Glutamatergic neuron (in vitro differentiated cells): ENCODE results near the gene RAPGEF2. TPM values are rescaled to one million over a fixed set of nuclear protein-coding genes. Genes with fewer than 3 reads are reported as not detected.

Experiments used
- DNase-seq: peaks from one replicate; pipeline ENCODE4 v3.0.0; 2022
- H3K27ac Mint-ChIP-seq: one replicate; pipeline ENCODE4 v1.8.0; 2020; ENCODE audit warnings: mild to moderate bottlenecking, mixed read lengths, inconsistent platforms; ENCODE audit not compliant: unreplicated experiment
- H3K27me3 Mint-ChIP-seq: one replicate; pipeline ENCODE4 v1.8.0; 2020; ENCODE audit warnings: mild to moderate bottlenecking, moderate library complexity, mixed read lengths, inconsistent platforms; ENCODE audit not compliant: unreplicated experiment
- H3K36me3 Mint-ChIP-seq: one replicate; pipeline ENCODE4 v1.8.0; 2020; ENCODE audit warnings: mild to moderate bottlenecking, mixed read lengths, inconsistent platforms; ENCODE audit not compliant: unreplicated experiment
- H3K4me1 Mint-ChIP-seq: one replicate; pipeline ENCODE4 v1.8.0; 2020; ENCODE audit warnings: mild to moderate bottlenecking, low read depth, mixed read lengths, inconsistent platforms; ENCODE audit not compliant: unreplicated experiment
- H3K4me3 Mint-ChIP-seq: one replicate; pipeline ENCODE4 v1.8.0; 2020; ENCODE audit warnings: mild to moderate bottlenecking, mixed read lengths, inconsistent platforms; ENCODE audit not compliant: unreplicated experiment
- H3K9me3 Mint-ChIP-seq: one replicate; pipeline ENCODE4 v1.8.0; 2020; ENCODE audit warnings: mild to moderate bottlenecking, moderate library complexity, mixed read lengths, inconsistent platforms; ENCODE audit not compliant: unreplicated experiment
- CTCF ChIP-seq: fragments of 200-600 bp; sonication (generic); IDR thresholded peaks from one replicate; pipeline ENCODE4 v1.5.0; 2021; ENCODE audit not compliant: partially characterized antibody, unreplicated experiment
- total RNA-seq: library from RNA; stranded (reverse); fragmentation: NEBNext Ultra II Directional; extraction: Animal tissue kit (Norgen Biotek cat#: 25700); gene quantifications from one replicate; pipeline ENCODE4 v1.2.1, GENCODE V29; 2021; ENCODE audit not compliant: unreplicated experiment

Gene RAPGEF2
- total RNA-seq, 1 donor from 2014 or later: 58.4 TPM

GRCh38 chr4:159256037-159256436 is 153.2 kb downstream of the RAPGEF2 start:
- Mint-ChIP-seq H3K36me3 (peaks cover 23% of the 10 kb centered on the region), H3K27ac (no peak overlapping the region), H3K4me1 (no peaks in the 10 kb centered on the region), H3K27me3 (peaks cover 2% of the 10 kb centered on the region), H3K4me3 (no peak overlapping the region), H3K9me3 (peaks cover 3% of the 10 kb centered on the region)
- DNase-seq: no peak
- TF ChIP-seq CTCF: no peak

GRCh38 chr4:159258889-159259560 is 156.1 kb downstream of the RAPGEF2 start:
- Mint-ChIP-seq H3K4me1 (peaks cover 4% of the 10 kb centered on the region), H3K27ac (no peak overlapping the region), H3K9me3 (peaks cover 1% of the 10 kb centered on the region), H3K36me3 (peaks cover 16% of the 10 kb centered on the region), H3K4me3 (no peak overlapping the region), H3K27me3 (peaks cover 2% of the 10 kb centered on the region)
- no peak for TF ChIP-seq CTCF
- DNase-seq: no peak

- no peak for DNase-seq
- no peak for TF ChIP-seq CTCF
- H3K4me3 Mint-ChIP-seq: no peak overlapping the region
- no peak overlapping the region for H3K27ac Mint-ChIP-seq
- H3K9me3 Mint-ChIP-seq: peaks cover 1% of the 10 kb centered on the region
- H3K27me3 Mint-ChIP-seq: no peaks in the 10 kb centered on the region
- H3K4me1 Mint-ChIP-seq: peaks cover 17% of the 10 kb centered on the region
- no peaks in the 10 kb centered on the region for H3K36me3 Mint-ChIP-seq
These were observed 161.2 kb downstream of the RAPGEF2 start for GRCh38 chr4:159264057-159264456.

GRCh38 chr4:159266981-159267868 is 164.3 kb downstream of the RAPGEF2 start:
- Mint-ChIP-seq H3K27me3 (no peaks in the 10 kb centered on the region), H3K27ac (no peak overlapping the region), H3K9me3 (peaks cover 1% of the 10 kb centered on the region), H3K4me1 (peaks cover 17% of the 10 kb centered on the region), H3K36me3 (no peaks in the 10 kb centered on the region), H3K4me3 (no peak overlapping the region)
- DNase-seq: no peak
- no peak for TF ChIP-seq CTCF

GRCh38 chr4:159267869-159268285 is 165.0 kb downstream of the RAPGEF2 start:
- TF ChIP-seq CTCF: no peak

More at GRCh38 chr4:159267869-159268285, 165.0 kb downstream of the RAPGEF2 start:
- Mint-ChIP-seq H3K4me1 (peaks cover 12% of the 10 kb centered on the region), H3K4me3 (no peak overlapping the region), H3K27me3 (no peaks in the 10 kb centered on the region), H3K27ac (no peak overlapping the region), H3K9me3 (peaks cover 1% of the 10 kb centered on the region), H3K36me3 (no peaks in the 10 kb centered on the region)
- DNase-seq: no peak
